ENCODE data around the gene ZNF438.
"Not testable (repeated sequence)": the region's sequence is repeated elsewhere in the genome, so short reads cannot be mapped to it uniquely, and the experiment has no call there.

The ZNF438 gene

DNA sequence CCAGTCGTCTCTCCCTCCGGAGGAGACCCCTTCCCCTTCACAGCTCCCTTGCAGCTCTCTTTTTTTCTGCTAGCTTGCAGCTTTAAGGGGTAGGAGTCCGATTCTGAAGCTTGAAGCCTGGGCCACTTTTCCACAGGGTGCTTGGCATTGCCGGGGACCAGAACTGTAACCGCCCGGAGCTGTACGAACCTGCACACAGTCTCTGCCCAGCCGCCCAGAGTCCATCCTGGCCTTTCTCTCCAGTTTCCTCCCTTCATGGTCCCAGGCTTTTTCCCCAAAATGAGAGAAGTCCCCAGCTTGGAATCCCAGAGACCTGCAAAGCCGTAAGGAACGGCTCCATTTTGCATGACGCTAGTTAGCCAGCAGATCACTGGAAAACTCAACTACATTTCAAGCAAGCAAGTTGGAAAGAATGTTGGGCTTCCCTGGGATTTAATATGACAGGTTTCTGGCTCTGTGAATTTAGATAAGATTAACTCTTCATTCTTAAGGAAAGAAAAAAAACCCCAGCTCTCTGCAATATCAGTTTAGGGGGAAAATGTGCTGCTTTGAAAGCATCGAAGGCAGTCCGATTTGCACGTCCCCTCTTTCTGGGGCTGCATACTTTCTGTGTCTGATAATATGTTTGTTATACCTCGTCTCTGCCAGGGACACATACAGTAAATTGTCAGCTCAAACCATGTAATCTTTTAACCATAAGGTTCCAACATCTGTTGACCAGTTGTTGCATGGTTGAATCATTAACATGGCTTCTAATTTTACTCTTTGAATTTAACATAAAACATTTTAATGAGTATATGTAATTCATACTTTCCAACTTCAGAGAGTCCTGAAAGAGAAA, 212.1 kb downstream of the ZNF438 start:
- DNase-seq, result no peak

DNA sequence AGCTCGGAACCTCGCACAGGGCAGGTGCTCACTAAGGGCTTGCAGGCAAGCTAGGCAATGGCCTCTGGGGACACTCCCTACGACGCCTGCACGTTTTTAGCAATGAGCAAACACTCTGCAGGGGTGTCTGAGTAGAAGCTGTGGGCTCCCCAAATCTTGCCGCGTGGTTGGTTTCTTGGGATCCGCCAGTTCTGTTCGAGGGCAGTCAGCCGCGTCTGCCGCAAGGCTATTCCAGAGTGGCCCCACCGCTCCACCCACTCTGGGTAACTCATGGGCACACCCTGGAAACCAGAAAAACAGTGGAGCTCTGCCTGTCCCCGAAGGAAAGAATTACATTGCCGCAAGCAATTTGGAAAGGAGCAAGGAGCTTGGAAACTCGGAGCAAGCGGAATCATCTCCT, 212.8 kb downstream of the ZNF438 start:
- no peak for DNase-seq

DNA sequence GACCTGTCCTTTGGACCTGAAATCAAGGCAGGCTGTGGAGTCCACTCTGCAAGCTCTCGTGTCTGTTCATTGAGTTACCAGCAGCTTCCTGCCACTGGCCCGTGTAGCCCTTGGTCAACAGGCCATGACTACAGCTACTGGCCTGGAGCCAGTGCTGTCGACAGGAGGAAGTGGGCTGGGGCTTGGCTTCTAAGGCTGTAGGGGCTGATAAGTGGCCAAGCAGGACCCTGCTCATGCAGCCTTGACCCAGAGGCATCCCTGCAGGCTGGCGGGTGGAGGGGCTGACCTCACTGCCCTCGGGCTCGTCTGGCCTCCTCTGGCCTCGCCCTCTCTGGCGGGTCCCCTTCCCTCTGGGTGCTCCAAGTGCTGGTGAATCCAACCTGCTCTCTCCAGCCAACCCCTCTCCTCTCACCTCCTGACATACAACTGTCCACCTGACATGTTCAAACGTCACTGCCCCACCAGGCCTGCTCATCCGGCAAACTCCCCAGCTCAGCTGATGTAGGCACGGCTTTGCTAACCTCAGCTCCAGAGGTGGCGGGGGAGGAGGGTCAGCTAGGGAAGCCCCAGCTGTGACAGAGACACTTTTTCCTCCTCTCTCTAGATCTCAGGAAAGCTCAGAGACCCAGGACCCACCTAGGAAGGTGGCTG, 213.5 kb downstream of the ZNF438 start:
- no peak for DNase-seq

DNA sequence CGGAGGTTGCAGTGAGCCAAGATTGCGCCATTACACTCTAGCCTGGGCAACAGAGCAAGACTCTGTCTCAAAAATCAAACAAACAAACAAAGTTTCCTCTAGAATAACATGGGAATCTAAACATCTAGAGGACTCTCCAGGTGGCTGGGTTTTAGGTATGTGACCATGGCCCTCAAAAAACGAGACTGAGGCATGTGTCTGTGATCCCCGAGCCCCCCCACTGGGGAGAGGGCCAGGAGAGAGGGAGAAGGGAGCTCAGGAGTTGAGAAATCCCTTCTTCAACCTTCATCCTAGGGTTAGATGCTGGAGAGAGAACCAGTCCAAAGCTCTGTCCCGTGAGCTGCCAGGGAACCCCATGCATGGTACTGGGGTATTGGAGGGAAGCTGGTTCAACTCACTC, 214.1 kb downstream of the ZNF438 start:
- DNase-seq, result no peak

DNA sequence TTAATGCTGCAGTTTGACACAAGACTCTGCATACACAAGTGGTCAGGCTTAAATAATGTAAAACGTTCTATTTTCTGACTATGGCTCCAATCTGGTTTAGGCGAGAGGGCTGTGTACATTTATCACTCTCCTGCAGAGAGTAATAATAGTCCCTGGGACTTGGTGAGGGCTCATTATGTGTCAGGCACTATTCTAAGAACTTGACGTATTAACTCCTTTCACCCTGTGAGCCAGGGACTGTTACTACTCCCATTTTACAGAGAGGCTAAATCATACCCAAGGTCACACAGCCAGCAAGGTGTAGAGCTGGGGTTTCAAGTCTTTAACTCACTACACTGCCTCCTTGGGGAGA, 214.9 kb downstream of the ZNF438 start:
- no peak for DNase-seq

DNA sequence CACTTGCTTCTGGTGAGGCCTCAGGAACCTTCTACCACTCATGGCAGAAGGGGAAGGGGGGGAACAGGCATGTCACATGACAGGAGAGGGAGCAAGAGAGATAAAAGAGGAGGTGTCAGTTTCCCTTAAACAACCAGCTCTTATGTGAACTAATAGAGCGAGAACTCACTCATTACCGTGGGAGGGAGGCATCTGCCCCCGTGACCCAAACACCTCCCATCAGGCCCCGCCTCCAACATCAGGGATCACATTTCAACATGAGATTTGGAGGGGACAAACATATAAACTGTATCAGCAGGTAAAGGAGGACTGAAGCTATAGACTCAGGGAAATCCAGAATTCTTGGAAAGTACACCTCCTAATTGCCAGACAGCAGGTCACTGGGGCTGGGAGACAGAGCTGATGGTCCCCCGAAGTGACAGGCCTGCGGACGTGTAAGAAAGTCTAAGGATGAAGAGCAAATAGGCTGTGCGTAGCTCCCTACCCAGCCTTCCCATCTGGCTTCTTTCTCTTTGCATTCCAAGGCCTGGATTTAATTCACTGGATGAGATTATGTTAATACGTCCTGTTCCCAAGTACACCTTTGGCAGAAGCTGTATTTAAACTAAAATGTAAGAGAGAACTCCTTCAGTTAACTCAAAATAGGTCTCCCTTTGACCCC, 215.4 kb downstream of the ZNF438 start:
- DNase-seq, result no peak

DNA sequence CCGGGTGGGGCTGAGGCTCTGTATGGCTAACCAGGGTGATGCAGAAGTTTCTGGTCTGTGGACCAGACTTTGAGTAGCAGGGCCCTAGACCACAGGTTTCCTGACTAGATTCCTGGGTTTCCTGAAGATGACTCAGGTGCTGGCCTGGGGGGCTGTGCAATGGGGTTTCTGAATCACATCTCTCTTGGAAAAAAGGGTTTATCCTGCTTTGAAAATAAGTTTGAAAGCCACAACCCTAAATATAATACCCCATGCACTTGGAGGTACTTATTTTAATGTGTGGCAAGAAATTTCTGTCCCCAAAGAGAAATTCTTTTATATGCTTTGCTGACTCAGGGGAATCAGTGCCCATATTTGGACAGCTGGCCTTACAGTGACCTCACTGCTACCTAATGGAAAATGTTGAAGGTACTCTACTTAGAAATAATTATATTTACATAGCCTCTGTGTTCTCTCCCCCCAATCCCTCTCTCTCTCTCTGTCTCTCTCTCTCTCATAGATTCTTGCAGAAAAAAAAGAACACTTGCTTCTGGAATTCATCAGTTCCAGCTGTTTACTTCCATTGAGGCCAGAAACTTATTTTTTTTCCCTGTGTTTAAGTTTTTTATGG, 217.7 kb downstream of the ZNF438 start:
- no peak for DNase-seq

DNA sequence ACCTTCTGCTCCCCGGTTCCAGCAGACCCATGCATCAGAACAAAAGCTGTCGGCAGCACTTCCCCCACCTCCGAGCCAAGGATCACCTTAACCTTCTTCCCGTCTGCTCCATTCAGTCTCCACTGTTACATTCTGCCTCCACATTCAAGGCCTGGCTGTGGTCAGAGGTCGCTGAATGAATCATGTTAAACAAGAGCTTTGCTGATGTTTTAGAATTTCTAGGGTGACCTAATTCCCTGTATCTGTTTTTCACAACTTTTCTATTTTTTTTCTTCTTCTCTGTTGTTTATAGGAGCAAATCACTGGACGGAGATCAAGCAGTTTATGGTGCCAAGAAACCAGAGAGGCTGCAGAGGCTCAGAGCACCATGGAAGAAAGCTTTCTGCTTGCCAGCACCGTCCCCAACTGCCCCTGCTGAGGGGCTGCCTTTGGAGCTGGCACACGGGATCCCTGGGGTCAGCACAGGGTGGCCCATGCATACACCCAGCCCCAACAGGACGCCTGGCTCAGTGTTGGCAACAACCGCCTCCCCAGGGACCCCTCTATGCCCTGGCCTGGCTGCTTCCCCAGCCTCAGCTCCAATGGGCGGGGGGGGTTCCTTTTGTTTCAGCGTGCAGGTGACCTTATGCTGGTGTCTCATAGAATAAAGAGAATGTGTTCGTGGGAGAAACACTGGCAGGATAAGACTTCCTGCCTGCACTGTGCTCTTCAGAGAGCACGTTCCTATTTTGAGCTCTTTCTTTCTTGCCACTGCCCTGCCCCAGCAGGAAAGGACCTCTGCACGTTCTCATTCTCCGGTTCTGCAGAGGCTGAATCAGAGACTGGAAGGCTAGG, 219.4 kb downstream of the ZNF438 start:
- DNase-seq, result no peak

DNA sequence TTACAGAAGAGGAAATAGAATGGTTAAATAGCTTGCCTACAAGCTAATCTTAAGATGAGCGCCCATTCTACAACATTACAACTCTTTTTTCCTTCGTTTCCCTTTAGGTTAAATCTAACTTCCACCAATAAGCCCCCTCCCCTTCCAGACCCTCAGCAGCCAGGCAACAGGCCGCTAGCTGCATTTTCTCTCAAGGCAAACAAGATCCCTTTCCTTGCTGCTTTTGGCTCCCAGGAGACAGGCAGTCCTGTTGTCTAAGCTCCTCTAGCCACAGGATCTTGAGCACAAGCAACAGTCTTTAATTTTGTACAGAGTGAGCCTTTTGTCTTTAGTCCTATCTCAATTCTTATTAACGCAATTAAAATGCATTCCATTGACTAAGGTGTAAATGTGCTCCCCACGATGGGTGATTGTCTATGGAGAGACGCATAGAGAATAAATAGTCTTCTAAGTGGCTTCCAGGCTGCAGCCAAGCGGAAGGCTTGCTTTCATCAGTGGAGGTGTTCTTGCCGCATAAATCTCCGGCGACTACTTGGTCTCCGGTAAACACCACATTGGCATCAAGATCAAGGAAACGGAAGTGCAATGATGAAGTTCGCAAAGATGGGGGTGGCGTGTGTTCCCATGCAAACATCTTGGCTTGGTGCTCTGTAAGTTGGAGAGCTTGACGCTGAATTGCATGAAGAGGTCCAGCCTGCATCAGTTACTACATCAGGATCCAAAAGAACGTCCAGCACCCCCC, 220.2 kb downstream of the ZNF438 start:
- DNase-seq, result no peak

DNA sequence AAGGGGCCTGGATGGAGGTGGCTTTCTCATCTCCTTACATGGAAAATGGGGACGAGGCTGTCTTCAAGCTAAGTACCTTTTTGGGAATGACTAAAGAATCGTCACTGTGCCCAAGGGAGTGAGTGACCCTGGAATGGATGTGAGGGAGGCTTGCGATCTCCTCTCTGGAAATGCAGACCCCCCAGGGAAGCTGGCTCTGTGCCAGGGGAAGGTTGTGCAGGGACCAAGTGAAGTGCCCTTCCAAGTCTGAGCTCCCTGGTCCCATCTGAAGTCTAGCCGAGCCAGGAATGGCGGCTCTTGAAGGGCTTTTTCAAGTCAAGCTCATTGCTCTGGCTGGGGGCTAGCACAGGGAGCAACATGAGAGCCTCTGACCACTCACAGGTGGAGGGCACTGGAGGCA, 221.2 kb downstream of the ZNF438 start:
- DNase-seq, result no peak

DNA sequence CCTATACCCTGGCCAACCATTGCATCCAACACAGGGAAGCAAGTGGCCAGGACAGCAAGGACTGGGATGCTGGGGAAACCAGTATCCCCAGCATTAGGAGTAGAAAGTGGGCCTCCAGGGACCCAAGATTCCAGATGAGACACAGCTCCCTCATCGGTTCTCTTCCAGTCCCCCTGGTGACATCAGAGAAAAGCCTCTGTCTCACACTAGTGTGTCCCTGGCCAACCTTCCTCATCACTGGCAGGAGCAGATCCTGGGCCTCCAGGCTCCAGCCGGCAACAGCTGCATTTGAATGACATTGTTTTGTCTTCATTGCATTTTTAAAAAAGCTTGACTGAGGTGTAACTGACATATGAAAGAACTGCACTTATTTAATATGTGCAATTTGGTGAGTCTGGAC, 224.8 kb downstream of the ZNF438 start:
- DNase-seq, result no peak

DNA sequence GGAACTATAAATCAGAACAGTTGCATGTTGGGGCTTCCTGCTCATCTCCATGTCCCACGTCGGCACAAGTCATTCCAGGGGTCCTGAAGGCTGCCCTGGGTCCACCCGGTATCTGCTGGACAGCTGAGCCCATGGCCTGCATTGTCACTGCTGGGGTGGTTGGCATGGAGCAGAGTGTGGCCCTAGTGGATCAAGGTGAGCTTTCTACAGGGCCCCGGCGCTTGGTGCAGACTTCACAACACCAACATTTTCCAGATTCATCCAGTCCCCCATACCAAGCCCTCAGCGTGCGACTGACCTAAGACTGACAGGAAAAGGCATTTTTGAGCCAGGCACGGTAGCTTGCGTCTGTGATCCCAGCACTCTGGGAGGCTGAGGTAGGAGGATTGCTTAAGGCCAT, 226.6 kb downstream of the ZNF438 start:
- no peak for DNase-seq

DNA sequence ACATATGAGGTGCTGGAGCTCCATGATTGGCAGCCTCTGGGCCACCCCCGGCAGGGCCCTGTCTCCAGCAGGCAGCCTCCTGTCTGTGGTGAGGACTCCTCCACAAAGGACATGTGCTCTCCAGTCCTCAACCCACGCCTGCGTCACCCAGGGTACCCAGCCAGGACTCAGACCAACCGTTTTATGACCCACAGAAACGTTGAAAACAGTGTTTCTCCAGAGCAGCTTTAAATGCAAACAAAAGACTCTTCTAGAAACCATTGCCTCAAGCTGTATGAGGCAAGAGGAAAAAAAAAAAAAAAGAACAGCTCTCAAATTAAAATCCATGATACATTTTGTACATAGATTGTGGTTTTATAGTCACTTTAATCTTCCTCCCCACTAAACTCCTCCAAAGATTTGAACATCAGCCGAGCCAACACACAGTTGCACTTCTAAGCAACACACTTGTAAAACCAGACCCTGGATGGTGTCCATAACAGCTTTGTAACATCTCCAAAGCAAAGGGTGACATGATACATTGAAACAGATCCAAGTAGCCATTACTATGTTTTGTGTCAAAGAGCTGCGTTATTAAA, 227.1 kb downstream of the ZNF438 start:
- DNase-seq, result no peak

DNA sequence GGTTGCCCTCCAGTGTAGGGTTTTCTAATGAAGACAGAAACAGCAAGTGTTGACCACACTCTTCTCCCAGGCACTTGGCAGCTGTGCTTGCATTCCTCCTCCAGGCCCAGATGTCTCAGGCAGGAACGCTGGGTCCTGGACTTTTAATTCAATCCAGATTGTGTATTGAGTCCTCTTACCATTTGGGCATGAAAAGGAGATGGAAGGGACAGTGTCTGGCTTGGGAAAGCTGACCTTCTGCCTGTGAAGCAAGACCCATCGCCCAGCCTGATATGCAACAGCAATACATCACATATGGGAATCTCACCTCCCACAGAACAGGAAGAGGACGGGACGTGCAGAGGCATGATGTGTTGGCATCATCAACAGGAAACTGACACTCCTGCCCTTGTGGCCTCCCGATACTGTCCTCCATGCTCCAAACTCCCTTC, 227.8 kb downstream of the ZNF438 start:
- DNase-seq, result no peak

DNA sequence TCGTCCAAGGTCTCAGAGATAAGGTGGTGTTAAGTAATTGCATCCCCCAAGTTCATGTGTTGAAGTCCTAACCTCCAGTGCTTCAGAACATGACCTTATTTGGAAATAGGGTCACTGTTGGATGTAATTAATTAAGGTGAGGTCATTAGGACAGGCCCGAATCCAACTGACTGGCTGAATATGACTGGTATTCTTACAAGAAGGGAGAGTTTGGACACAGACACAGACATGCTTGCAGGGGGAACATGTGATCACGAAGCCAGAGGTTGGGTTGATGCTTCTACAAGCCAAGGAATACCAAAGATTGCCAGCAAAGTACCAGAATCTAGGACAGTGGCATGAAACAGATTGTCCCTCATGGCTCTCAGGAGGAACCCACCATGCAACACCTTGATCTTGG, 228.6 kb downstream of the ZNF438 start:
- DNase-seq, result no peak

DNA sequence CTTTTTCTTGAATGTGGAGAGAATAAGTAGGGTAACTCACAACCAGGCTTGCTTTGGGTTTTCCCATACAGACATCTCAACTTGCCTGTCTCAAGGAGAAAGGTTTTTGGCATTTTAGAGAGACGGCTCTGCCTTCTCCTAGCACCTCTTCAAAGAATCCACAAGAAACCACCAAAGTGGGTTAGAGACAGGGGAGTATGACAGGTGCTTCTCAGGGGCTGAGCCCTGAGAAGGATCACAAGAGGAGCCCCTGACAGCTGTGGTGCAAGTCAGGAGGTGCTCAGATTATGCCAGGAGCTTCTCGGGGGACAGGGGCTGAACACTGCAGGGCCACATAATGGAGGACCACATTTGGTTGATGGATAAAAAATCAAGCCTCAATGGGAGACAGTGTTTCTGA, 231.3 kb downstream of the ZNF438 start:
- DNase-seq, result no peak

DNA sequence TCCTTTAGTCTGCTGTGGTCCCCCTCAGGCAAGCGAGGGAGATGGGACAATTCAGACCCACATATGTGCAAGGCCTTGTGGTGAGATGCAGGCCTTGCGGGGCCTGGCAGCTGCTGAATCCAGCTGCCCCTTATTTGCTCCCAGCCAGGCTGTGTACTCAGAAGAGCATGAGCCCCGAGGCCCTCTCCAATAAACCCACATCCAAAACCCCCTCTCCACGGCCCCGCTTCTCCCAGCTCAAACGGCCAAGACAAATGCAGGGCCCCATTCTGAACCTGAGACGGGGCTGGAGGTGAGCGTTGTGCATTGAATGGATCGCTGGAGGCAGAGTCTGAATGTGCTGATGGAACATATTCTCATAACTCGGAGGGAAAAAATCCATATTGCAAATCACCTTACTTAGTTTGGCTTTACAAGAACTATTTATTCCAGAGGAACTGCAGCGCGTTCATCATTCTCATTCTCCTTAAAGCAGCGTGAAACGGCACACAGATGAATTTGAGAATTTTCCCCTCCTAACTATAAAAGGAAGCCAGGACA, 232.9 kb downstream of the ZNF438 start:
- DNase-seq, result no peak

DNA sequence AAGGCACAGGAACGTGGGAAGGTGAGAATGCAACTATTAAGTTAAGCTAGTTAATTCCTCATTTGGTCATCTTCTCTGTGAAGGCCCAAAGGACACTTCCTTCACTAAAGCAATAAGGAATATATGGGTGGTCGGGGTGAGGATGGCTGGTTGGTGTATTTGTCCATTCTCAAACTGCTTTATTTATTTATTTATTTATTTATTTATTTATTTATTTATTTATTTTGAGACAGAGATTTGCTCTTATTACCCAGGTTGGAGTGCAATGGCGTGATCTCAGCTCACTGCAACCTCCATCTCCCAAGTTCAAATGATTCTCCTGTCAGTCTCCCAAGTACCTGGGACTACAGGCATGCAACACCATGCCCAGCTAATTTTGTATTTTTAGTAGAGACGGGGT, 236.6 kb downstream of the ZNF438 start:
- DNase-seq, result not testable (repeated sequence)

Measured in NCI-H1048 (cell line).